ENCODE data around the gene ANKRD12. TPM values are rescaled to one million over a fixed set of nuclear protein-coding genes. Genes with fewer than 3 reads are reported as not detected.
A peak's percentile ranks its signal among the peaks of the same experiment; 100 is the strongest.

ANKRD12 gene
- total and polyA plus RNA-seq, 2 donors (not counting 1 experiment from before 2014, with no cell fraction given) = 13.0 to 53.3 TPM

DNA sequence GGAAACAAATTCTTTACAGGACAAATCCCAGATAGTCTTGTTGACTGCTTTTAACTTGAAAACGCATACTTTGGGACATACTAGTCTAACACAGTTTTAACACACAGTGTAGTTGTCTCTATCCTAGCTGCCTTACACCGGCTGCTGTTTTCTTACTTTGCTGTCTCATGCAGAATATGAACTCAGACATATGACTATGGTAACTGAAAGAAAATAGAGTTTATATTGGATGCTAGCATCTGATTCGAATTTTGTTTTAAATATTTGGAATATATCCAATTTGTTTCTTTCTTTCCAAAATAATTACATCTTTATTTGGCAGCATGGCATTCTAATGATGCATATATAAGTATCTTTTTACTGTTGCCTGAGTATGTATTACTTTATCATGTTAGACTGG is 69.8 kb downstream of the ANKRD12 start:
- no peaks in the 10 kb centered on the region for H3K9me3 ChIP-seq (ENCODE audit: control insufficient read depth, insufficient read depth, low read depth, low read length)
- no peaks in the 10 kb centered on the region for H4K20me1 ChIP-seq (ENCODE audit: control insufficient read depth, extremely low read depth, insufficient read depth, low read length)
- H3K9ac ChIP-seq (ENCODE audit: insufficient read depth, low read length) = no peak overlapping the region
- no peak for DNase-seq (ENCODE audit: low read depth in 2 of 2)
- TF ChIP-seq, protein P1, sequence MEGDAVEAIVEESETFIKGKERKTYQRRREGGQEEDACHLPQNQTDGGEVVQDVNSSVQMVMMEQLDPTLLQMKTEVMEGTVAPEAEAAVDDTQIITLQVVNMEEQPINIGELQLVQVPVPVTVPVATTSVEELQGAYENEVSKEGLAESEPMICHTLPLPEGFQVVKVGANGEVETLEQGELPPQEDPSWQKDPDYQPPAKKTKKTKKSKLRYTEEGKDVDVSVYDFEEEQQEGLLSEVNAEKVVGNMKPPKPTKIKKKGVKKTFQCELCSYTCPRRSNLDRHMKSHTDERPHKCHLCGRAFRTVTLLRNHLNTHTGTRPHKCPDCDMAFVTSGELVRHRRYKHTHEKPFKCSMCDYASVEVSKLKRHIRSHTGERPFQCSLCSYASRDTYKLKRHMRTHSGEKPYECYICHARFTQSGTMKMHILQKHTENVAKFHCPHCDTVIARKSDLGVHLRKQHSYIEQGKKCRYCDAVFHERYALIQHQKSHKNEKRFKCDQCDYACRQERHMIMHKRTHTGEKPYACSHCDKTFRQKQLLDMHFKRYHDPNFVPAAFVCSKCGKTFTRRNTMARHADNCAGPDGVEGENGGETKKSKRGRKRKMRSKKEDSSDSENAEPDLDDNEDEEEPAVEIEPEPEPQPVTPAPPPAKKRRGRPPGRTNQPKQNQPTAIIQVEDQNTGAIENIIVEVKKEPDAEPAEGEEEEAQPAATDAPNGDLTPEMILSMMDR (conservative IDR thresholded peaks at IDR 0.05 in 1 of 2, IDR thresholded peaks at IDR 0.05 in 1 of 2; ENCODE audit: low read depth in 1 of 2, low read length in 2 of 2) = no peak
- no peak for TF ChIP-seq EZH2 (IDR thresholded peaks at IDR 0.05; ENCODE audit: low read length, missing control alignments)
- no peak overlapping the region for H3K4me2 ChIP-seq (ENCODE audit: extremely low read depth, insufficient read depth, low read length)
- no peaks in the 10 kb centered on the region for H3K27me3 ChIP-seq (ENCODE audit: control insufficient read depth, insufficient read depth, low read length)
- no peak overlapping the region for H3K4me3 ChIP-seq (replicated peaks in 1 of 4; ENCODE audit: control extremely low read depth in 1 of 4, insufficient read depth in 1 of 4, low read depth in 3 of 4, low read length in 4 of 4)
- H3K27ac ChIP-seq (ENCODE audit: insufficient read depth, low read length) = no peak overlapping the region
- no peaks in the 10 kb centered on the region for H3K36me3 ChIP-seq (ENCODE audit: control insufficient read depth, insufficient read depth, low read length)
- H3K79me2 ChIP-seq (ENCODE audit: control insufficient read depth, insufficient read depth, low read length) = no peaks in the 10 kb centered on the region
- H2AFZ ChIP-seq (ENCODE audit: low read length) = no peak overlapping the region
- no peaks in the 10 kb centered on the region for H3K4me1 ChIP-seq (ENCODE audit: control insufficient read depth, extremely low read depth, insufficient read depth, low read length)

DNA sequence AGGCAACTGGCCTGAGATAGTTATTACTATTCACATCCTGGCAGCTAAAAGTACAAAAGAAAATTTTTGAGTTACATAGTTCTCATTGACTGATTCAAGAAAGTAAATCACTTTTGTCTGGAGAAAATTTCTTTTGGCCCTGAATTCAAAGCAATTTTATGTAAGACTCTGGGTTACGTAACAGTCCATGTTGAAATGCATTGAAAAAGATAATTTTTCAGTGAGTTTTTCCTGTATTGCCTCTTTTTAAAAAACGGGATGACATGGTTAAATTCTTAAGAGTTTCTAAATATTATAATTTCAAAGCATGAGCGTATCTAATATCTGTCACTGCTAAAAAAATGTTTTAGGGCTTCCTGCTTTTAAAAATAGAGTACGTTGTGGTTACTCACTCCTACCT is 72.7 kb downstream of the ANKRD12 start:
- no peak overlapping the region for H3K27ac ChIP-seq (ENCODE audit: insufficient read depth, low read length)
- no peaks in the 10 kb centered on the region for H3K4me1 ChIP-seq (ENCODE audit: control insufficient read depth, extremely low read depth, insufficient read depth, low read length)
- H3K27me3 ChIP-seq (ENCODE audit: control insufficient read depth, insufficient read depth, low read length) = no peaks in the 10 kb centered on the region
- H3K36me3 ChIP-seq (ENCODE audit: control insufficient read depth, insufficient read depth, low read length) = no peaks in the 10 kb centered on the region
- H4K20me1 ChIP-seq (ENCODE audit: control insufficient read depth, extremely low read depth, insufficient read depth, low read length) = no peaks in the 10 kb centered on the region
- peak in 1 of 2 donors; percentile 62 for DNase-seq (ENCODE audit: low read depth in 2 of 2)
- H3K4me2 ChIP-seq (ENCODE audit: extremely low read depth, insufficient read depth, low read length) = no peak overlapping the region
- H3K9me3 ChIP-seq (ENCODE audit: control insufficient read depth, insufficient read depth, low read depth, low read length) = no peaks in the 10 kb centered on the region
- TF ChIP-seq, protein P1 (conservative IDR thresholded peaks at IDR 0.05 in 1 of 2, IDR thresholded peaks at IDR 0.05 in 1 of 2; ENCODE audit: low read depth in 1 of 2, low read length in 2 of 2) = no peak
- no peak for TF ChIP-seq EZH2 (IDR thresholded peaks at IDR 0.05; ENCODE audit: low read length, missing control alignments)
- no peaks in the 10 kb centered on the region for H3K79me2 ChIP-seq (ENCODE audit: control insufficient read depth, insufficient read depth, low read length)
- no peak overlapping the region for H2AFZ ChIP-seq (ENCODE audit: low read length)
- H3K4me3 ChIP-seq (replicated peaks in 1 of 4; ENCODE audit: control extremely low read depth in 1 of 4, insufficient read depth in 1 of 4, low read depth in 3 of 4, low read length in 4 of 4) = no peak overlapping the region
- H3K9ac ChIP-seq (ENCODE audit: insufficient read depth, low read length) = no peak overlapping the region

DNA sequence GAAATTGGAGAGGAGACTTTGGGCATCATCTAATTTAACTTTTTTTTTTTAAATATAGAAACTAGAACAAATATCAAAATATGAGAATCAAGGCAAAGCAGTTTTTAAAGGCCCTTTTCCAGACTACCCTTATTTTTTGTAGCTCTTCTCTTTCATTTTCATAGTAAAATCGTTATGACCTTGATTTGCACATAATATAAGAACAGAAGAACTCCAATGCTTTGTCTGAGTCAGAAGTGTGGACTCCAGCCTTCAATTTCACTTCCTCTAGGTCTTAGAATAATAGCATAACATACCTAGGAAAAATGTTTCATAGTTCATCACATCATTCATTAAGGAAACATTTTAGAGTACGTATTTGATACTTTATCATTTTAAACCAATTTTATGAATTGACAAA is 74.4 kb downstream of the ANKRD12 start:
- Histone ChIP-seq H4K20me1 (ENCODE audit: control insufficient read depth, extremely low read depth, insufficient read depth, low read length) (no peaks in the 10 kb centered on the region), H3K4me1 (ENCODE audit: control insufficient read depth, extremely low read depth, insufficient read depth, low read length) (no peaks in the 10 kb centered on the region), H3K36me3 (ENCODE audit: control insufficient read depth, insufficient read depth, low read length) (peaks cover 2% of the 10 kb centered on the region), H3K79me2 (ENCODE audit: control insufficient read depth, insufficient read depth, low read length) (no peaks in the 10 kb centered on the region), H2AFZ (ENCODE audit: low read length) (no peak overlapping the region), H3K27ac (ENCODE audit: insufficient read depth, low read length) (no peak overlapping the region), H3K4me3 (replicated peaks in 1 of 4; ENCODE audit: control extremely low read depth in 1 of 4, insufficient read depth in 1 of 4, low read depth in 3 of 4, low read length in 4 of 4) (no peak overlapping the region), H3K4me2 (ENCODE audit: extremely low read depth, insufficient read depth, low read length) (no peak overlapping the region), H3K27me3 (ENCODE audit: control insufficient read depth, insufficient read depth, low read length) (no peaks in the 10 kb centered on the region), H3K9me3 (ENCODE audit: control insufficient read depth, insufficient read depth, low read depth, low read length) (no peaks in the 10 kb centered on the region), H3K9ac (ENCODE audit: insufficient read depth, low read length) (no peak overlapping the region)
- DNase-seq (ENCODE audit: low read depth in 2 of 2) = peak in 1 of 2 donors; percentile 11
- TF ChIP-seq, protein P1 (conservative IDR thresholded peaks at IDR 0.05 in 1 of 2, IDR thresholded peaks at IDR 0.05 in 1 of 2; ENCODE audit: low read depth in 1 of 2, low read length in 2 of 2) = no peak
- TF ChIP-seq EZH2 (IDR thresholded peaks at IDR 0.05; ENCODE audit: low read length, missing control alignments) = no peak
